Epidermal melanocyte (primary cell): ENCODE results near the gene CDIPT.
"Not testable (repeated sequence)": the region's sequence is repeated elsewhere in the genome, so short reads cannot be mapped to it uniquely, and the experiment has no call there.

Source experiments
- DNase-seq: peaks from one replicate; pipeline ENCODE4 v3.0.0; 2011; ENCODE audit warnings: low spot score; ENCODE audit not compliant: insufficient read length

CDIPT gene

DNA sequence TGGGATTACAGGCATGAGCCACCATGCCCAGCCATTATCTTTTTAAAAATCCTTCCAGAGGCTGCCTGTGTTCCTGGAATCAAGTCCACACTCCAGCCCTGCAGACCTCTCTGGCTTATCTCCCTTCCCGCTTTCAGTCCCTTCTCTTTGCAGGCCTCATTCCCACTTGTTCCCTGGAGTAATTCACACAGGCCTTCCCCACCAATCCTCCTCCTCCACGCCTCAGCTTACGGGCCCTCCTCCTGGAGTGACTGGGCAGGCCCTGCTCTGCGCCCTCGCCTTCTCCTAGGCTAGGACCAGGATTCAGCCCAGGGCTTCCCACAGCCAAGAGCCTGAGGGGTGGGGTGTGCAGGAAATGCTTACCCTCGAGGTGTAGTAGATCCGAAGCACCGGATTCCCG lies 2.8 kb downstream of the CDIPT start:
- DNase-seq, result no peak

DNA sequence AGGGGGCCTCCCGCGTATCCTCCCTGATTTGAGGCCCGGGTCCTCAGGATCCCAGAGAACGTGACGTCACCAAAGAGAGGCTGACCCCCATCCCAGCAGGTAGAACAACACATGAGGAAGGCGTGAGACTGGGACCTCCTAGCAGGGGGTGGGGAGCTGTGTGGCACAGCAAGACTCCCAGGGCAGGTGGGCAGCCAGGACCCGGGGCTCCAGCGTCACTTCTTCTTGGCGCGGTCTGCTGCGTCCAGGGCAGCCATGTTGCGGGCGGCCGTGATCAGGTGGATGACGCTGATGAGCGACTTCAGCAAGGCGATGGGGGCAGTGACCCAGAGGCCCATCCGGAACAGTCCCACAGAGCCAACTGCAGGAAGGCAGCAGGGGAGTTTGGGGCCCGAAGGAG lies 4.1 kb downstream of the CDIPT start:
- DNase-seq, result no peak

DNA sequence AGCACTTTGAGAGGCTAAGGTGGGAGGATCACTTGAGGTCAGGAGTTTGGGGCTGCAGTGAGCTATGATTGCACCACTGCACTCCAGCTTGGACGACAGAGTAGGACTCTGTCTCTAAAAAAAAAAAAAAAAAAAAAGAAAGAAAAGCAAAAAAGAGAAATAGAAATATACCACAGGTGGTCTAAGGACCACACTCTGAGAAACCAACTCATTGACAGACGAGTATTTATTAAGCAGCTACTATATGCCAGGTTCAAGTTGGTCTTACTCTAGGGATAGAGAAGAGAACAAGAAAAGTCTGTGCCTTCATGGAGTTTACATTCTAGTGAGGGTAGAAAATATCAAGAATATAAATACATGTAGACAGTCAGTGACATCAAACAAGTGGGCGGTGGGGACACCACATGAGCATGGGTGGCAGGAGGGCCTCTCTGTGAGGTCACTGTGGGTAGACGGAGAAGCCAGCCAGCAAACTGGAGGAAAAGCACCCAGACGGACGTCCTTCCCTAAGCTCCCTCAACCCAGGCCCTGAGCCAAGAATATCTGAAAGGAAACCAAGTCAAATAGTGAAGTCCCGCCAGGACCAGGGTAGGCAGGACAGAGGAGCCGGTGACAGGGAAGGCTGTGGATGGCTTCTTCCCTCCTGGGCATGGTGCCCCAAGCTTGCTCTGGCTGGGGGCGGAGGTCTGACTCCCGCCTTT lies 4.7 kb downstream of the CDIPT start:
- DNase-seq, result no peak

DNA sequence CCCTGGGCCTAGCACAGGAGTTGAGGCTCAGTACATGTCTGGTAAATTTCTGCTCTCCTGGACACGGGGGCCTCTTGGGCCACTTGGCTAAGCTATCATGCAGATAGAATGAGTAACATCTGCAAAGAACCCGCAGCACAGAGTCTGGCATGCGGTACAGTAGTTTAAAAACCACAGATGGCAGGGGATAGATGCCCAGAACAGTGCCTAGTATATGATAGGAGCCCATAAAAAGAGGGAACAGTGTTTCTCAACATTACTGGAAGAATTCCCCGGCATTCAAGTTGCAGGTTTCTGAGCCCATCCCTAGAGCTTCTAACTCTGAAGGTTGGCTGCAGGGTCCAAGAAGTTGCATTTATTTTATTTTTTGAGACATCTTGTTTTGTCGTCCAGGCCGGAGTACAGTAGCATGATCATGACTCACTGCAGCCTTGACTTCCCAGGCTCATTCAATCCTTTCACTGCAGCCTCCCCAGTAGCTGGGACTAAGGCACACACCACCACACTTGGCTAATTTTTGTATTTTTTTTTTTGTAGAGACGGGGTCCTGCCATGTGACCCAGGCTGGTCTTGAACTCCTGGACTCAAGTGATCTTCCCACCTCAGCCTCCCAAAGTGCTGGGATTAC lies 5.8 kb downstream of the CDIPT start:
- no peak for DNase-seq

DNA sequence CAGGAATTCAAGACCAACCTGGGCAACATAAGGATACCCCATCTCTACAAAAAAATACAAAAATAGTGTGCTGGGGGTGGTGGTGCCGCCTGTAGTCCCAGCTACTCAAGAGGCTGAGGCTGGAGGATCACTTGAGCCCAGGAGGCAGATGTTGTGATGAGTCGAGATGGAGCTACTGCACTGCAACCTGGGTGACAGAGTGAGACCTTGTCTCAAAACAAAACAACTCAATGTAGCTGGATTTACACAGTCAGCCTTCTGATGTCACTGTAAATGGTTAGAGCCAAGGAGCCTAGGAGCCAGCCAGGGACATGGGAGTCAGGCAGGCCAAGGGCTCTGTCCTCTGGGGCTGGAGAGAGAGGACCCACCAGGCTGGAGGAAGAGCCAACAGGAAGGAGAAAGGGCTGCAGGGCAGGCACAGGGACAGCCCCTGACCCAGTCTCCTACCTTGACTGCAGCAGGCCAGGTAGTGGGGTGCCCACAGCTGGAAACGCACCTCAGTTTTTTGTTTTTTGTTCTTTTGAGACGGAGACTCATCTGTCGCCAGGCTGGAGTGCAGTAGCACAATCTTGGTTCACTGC lies 8.4 kb downstream of the CDIPT start:
- no peak for DNase-seq

DNA sequence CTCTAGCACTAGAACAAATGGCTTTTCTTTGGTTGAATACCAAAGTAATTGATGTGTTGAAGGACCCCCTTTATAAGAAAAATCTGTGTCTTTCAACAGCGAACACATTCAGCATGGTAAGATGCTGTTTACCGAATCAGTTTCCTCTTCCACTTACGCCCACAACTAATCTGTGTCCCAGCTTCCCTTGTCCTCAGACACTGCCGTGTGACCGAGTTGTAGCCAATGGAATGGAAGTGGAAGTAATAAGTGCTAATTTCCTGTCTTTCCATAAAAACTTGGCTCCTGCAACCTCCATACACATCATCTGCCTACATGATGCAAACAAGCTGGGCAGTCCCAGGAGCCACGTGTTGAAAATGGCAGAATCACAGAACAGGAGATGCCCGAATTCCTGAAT lies 10.4 kb downstream of the CDIPT start:
- DNase-seq, result no peak

DNA sequence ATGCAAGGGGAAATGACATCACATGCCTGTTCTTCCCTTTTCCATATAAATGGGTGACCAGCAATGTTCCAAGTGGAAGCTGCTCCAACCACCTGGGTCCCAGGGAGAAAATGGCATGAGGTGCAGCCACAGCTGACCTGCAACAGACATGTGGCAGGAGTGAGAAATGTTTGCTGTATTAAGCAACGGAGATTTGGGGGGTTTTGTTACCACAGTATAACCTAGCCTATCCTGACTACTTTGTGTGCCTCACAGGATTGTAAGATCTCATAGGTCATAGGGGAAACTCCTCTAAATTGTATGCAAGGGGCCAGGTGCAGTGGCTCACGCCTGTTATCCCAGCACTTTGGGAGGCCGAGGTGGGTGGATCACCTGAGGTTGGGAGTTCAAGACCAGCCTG lies 12.0 kb downstream of the CDIPT start:
- no peak for DNase-seq

DNA sequence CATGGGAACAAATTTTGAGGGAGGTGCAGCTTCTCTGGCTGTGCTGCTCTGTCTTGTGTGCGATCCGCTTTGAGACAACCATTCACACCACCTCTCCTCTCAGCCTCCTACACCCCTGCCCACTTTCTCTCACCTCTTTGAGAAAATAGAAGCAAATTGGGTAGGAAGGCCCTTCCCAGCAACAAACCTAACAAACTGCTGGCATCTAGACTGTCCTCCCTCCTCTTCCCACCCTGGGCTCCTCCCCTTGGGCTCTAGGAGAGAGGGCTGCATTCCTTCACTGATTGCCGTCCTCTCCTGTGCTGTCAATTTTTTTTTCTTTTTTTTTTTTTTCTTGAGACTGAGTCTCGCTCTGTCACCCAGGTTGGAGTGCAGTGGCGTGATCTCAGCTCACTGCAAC lies 13.5 kb downstream of the CDIPT start:
- no peak for DNase-seq

DNA sequence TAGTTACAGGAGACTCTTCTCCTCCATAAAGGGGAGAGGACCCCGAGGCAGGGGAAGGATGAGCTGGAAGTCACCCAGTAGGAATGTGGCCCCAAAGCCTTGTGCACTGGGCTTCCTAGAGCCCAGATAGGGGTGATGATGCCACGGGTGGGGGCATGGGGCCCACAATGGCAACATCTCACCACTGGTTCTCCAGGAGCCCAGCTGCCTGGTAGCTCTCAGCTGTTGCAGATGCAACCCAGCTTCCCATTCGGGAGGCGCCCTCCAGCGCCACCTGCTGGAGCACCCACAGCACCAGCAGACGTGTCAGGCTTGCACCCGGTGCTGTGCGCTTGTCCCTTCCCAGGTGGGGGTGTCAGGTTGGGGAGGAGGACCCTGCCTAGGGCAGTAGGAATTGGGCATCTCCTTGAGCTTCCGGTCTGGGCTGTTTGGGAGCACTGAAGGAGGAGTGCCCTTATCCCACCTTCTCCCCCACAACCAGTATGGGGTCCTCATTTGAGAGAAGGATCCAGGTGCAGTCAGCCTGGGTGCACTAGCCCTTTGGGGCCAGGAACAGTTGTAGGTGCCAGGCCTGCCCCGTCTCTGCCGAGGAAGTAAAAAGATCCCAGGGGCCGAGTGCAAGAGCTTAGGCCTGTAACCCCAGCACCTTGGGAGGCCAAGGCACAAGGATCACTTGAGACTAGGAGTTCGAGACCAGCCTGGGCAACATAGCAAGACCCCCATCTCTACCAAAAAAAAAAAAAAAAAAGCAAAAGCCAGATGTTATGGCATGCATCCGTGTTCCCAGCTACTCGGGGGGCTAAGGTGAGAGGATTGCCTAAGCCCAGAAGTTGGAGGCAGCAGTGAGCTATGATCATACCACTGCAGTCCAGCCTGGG lies 14.4 kb downstream of the CDIPT start:
- DNase-seq, result peak; percentile 67

DNA sequence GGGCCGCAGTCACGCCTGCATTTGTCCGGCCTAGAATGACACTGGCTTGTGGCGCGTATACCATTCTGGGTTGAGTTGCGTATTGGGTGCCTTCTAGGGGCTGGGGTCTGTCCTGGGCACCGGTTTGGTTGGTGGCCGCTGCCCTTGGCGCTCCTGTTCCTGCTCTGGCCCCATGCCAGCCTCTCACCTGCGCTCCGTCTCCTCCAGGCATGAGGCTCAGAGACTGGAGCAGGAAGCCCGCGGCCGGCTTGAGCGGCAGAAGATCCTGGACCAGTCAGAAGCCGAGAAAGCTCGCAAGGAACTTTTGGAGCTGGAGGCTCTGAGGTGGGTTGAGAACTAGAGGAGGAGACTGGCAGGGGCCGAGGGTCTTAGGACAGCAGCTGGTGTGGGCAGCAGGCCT lies 17.4 kb downstream of the CDIPT start:
- DNase-seq, result no peak

DNA sequence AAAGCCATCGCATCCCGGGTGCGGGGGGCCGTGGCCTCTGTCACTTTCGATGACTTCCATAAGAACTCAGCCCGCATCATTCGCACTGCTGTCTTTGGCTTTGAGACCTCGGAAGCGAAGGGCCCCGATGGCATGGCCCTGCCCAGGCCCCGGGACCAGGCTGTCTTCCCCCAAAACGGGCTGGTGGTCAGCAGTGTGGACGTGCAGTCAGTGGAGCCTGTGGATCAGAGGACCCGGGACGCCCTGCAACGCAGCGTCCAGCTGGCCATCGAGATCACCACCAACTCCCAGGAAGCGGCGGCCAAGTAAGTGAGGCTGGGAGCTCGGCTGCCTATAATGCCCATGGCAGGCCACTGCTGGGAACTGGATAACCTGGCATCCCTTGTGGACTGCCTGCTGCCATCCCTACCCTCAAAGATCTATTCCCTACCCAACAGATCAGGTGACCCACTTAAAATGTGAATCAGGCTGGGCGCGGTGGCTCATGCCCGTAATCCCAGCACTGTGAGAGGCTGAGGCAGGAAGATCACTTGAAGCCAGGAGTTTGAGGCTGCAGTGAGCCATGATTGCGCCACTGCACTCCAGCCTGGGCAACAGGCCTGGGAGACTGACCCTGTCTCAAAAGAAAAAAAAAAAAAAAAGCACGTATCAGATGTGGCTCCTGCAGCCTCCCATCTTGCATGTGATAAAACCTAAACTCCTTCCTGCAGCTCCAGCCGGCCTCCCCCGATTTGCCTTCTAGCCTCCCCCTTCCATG lies 18.3 kb downstream of the CDIPT start:
- no peak for DNase-seq

DNA sequence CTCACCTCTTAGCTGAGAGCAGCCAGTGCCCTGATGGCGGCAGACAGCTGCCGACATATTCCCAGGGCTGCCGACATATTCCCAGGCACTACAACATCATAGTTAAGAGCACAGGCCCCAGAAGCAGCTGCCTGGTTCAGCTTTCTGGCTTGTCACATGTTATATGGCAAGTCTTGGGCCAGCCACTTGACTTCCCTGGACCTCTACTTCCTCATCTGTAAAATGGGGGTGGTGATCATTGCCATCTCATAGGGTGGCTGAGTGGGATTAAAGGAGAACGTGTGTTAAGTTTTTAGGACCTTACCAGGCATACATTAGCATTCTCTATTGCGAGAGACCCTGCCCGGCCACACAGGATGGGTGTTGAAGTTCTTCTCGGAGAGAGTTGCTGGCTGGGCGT lies 19.1 kb downstream of the CDIPT start:
- DNase-seq, result no peak

DNA sequence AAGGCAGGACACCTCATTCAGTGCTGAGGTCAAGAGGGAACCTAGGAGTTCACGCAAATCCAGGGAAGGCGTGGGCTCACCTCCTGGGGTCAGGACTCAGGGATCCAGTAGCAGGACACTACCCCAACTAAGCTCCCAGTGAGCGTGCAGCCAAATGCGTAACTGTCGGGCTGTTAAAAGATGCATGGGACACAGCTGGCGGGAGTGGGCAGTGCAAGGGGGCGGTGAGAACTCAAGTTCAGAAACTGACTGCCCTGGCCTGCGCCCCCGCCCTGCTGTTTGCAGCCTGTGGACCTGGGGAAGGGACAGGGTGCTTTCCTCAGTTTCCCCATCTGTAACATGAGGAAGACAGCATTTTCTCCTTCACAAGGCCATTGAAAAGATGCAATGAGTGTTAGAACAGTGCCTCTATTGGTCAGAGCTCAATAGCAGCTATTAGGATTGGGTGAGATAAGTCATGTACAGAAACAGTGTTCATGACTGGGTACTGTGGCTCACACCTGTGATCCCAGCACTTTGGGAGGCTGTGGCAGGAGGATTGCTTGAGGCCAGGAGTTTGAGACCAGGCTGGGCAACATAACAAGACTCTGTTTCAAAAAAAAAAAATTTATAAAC lies 20.2 kb downstream of the CDIPT start:
- DNase-seq, result no peak

DNA sequence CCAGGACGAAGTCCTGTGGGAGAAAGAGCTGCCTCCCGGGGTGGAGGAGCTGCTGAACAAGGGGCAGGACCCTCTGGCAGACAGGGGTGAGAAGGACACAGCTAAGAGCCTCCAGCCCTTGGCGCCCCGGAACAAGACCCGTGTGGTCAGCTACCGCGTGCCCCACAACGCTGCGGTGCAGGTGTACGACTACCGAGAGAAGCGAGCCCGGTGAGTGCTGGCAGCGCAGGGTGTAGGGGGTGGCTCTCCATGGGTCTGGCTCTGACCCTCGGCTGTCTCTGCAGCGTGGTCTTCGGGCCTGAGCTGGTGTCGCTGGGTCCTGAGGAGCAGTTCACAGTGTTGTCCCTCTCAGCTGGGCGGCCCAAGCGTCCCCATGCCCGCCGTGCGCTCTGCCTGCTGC lies 21.4 kb downstream of the CDIPT start:
- no peak for DNase-seq

DNA sequence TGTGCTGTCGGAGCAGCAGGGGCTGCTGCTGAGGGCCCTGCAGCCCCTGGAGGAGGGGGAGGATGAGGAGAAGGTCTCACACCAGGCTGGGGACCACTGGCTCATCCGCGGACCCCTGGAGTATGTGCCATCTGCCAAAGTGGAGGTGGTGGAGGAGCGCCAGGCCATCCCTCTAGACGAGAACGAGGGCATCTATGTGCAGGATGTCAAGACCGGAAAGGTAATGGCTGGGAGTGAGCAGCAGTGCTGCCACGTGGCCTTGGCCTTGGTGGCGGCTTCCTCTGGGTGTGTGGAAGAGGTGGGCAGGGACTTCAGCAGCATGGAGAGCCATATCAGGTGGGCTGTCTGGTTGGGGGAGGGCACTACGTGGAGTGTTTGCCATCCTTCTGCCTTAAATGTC lies 22.8 kb downstream of the CDIPT start:
- no peak for DNase-seq

DNA sequence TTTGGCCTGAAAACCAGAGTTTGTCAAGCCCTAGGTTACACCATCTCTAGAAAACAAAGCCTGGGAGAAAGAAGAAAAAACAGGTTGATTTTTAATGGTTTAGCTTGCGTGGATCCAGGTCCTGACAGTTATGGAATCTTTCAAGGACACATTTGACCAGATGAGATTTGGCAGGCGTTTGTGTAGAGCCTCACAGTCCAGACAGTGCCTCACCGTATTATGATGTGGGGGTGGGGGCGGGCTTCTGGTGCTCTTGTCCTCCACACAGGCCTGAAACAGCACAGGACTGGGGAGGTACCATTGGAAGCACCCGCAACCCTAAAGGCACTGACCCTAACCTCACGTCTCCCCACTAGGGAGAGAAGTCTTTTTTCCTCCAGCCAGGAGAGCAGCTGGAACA lies 23.2 kb downstream of the CDIPT start:
- DNase-seq, result no peak

DNA sequence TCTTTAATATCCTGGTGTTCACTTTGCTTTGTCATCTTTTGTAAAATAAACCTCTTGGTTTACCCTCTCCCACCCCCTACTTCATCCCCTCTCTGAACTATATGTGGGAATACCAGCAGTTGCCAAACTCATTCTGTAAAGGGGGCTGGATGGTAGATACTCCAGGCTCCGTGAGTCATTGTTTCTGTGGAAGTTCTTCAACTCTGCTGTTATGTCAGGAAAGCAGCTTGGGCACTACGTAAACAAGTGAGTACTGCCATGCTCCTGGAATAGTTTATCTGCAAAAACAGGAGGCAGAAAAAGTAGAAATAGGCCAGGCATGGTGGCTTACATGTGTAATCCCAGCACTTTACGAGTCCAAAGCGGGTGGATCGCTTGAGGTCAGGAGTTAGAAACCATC lies 25.2 kb downstream of the CDIPT start:
- DNase-seq, result no peak

DNA sequence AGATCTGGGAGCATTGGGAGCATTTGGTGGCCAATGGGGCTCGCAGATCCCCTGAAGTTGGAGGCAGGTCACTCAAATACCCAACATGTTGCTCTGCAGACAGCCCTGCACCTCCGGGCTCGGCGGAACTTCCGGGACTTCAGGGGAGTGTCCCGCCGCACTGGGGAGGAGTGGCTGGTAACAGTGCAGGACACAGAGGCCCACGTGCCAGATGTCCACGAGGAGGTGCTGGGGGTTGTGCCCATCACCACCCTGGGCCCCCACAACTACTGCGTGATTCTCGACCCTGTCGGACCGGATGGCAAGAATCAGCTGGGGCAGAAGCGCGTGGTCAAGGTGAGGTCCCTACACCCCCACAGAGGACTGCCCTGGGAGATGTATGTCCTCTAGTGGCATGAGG lies 26.4 kb downstream of the CDIPT start:
- DNase-seq, result no peak

DNA sequence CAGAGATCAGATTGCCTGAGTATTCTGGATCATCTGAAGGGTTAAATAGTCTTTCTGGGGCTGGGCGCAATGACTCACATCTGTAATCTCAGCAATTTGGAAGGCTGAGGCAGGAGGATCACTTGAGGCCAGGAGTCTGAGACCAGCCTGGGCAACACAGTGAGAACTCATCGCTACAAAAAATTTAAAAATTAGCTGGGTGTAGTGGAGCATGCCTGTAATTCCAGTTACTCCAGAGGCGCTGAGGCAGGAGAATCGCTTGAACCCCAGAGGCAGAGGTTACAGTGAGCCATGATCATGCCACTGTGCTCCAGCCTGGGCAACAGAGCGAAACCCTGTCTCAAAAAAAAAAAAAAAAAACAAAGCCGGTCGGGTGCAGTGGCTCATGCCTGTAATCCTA lies 27.1 kb downstream of the CDIPT start:
- DNase-seq, result no peak

DNA sequence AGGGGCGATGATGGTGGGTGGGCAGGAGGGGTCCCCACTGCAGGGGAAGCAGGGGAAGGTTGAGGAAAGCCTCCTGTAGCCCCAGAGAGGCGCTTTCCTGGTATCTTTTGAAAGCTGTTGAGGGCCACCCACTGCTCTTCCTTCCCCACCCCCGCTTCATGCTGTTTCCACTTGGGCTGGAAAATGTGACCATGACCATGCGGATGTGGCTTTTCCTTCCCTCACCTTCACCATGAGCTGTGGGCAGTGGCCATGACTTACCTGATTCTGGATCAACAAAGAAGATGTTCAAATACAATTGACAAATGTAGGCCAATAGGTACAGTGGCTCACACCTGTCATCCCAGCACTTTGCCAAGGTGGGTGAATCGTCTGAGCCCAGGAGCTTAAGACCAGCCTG lies 28.9 kb downstream of the CDIPT start:
- no peak for DNase-seq

DNA sequence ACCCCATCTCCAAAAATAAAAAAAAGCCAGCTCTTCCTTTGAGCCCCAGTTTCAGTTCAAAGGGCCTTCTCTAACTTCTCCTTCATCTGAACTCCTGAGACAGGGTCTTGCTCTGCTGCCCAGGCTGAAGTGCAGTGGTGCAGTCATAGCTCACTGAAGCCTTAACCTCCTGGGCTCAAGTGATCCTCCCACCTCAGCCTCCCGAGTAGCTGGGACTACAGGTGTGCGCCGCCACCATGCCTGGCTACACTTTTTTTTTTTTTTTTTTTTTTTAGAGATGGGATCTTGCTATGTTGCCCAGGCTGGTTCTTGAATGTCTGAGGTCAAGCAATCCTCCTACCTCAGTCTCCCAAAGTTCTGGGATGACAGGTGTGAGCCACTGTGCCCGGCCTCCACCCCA lies 29.8 kb downstream of the CDIPT start:
- not testable (repeated sequence) for DNase-seq
